Measurements from ENCODE around the gene POLR2L.

POLR2L gene

DNA sequence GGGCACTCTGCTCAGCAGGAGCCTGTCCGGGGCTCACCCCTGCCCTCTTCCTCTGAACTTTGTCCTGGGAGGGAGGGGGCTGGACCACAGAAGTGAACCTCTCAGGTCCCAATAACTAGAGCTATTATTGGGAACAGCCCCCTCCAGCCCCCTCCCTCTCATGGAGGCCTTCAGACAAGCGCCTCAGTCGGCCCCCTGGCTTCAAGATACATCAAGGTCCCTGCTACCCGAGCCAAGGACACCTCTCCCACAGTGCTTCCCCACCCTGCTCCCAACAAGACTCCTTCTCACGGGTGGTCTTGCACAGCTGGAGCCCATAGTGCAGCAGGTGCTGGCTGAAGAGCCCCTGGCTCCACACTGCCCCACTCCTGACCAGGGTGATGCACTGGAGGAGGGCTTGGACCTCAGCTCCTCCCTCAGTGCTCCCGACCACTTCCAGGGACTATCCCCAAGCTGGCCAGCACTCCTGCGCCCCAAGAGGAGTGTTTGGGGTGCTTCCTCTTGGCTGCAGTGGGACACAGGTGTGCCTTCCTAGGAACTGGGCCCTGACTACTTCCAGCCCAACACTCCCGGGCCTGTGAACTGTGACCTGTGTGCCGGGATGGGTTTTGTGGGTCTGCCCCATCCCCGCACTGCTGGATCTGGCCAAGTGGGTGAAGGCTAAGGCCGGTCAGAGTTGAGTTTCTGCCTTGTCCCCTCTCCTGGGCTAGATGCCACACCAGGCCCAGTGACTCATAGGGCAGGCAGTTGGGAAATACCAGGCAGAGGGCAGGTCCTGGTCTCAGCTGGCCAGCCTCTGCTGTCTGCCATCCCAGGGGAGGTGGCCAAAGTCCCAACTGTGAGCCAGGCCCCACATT is 21.4 kb downstream of the POLR2L start:
- TF ChIP-seq, protein P1, sequence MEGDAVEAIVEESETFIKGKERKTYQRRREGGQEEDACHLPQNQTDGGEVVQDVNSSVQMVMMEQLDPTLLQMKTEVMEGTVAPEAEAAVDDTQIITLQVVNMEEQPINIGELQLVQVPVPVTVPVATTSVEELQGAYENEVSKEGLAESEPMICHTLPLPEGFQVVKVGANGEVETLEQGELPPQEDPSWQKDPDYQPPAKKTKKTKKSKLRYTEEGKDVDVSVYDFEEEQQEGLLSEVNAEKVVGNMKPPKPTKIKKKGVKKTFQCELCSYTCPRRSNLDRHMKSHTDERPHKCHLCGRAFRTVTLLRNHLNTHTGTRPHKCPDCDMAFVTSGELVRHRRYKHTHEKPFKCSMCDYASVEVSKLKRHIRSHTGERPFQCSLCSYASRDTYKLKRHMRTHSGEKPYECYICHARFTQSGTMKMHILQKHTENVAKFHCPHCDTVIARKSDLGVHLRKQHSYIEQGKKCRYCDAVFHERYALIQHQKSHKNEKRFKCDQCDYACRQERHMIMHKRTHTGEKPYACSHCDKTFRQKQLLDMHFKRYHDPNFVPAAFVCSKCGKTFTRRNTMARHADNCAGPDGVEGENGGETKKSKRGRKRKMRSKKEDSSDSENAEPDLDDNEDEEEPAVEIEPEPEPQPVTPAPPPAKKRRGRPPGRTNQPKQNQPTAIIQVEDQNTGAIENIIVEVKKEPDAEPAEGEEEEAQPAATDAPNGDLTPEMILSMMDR (IDR thresholded peaks at IDR 0.05; ENCODE audit: insufficient read depth, low read depth, low read length, missing control alignments) = no peak
- DNase-seq (ENCODE audit: low read depth) = no peak
- peak overlapping the region; percentile 65 for H3K4me3 ChIP-seq (ENCODE audit: low read depth, low read length)

DNA sequence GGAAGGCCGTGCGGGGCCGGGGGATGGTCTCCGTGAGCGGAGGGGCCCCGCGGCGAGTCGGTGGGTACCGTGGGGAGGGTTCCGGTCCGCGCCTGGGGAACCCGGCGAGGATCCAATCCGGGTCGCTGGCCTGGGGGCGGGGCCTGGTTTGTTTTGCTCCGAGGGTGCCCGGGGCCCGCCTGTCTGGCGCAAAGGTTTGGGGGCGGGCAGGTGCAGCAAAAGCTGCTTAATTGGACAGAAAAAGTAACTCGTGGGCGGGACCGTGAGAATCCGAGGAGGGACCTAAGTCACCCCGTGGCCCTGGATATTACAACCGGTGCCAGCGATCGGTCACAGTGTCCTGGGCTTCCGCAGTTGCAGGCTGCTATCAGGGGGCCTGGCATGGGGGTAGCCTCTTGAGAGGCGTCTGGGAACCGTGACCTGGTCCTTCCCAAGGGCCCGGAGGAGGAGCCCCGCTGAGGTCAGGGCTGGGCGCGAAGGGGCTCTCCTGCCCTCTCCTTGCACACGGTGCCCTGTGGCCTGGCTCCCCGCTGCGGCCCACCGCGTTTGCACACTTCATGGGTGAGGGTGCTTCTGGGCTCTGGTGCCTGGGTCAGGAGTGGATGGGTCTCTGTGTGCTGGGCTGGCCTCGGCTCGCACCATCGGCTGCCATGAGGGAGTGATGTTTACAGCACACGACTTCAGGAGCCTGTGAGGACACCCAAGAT is 22.2 kb downstream of the POLR2L start:
- peak; percentile 96 for DNase-seq (ENCODE audit: low read depth)
- TF ChIP-seq, protein P1 (IDR thresholded peaks at IDR 0.05; ENCODE audit: insufficient read depth, low read depth, low read length, missing control alignments) = no peak
- H3K4me3 ChIP-seq (ENCODE audit: low read depth, low read length) = peak overlapping the region; percentile 65

DNA sequence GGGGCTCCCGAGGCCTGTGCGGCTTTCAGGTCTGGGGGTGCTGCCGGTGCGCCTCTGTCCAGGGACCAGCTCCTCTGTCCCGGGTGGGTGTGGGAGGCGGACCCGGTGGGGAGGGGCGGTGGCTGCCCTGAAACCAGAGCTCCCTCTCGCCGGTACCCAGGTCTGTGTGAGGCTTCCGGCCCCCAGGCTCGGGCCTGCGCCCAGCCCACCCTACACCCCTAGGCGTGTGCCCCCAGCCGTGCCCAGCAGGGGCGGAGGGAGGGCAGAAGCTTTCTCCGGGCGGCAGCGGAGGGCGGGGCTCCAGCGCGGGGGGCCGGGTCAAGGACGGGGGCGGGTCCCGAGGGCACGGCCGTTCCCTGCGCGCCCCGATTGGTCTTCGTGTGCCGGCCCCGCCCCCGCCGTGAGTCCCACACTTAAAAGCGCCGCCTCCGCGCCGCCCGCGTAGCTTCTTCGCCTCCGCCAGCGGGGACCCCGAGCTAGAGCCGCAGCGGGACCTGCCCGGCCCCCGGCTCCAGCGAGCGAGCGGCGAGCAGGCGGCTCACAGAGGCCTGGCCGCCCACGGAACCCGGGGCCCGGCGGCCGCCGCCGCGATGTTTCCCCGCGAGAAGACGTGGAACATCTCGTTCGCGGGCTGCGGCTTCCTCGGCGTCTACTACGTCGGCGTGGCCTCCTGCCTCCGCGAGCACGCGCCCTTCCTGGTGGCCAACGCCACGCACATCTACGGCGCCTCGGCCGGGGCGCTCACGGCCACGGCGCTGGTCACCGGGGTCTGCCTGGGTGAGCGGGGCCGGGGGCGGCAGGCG is 23.0 kb downstream of the POLR2L start:
- TF ChIP-seq, protein P1 (IDR thresholded peaks at IDR 0.05; ENCODE audit: insufficient read depth, low read depth, low read length, missing control alignments) = no peak
- DNase-seq (ENCODE audit: low read depth) = peak; percentile 94
- H3K4me3 ChIP-seq (ENCODE audit: low read depth, low read length) = peak overlapping the region; percentile 65

DNA sequence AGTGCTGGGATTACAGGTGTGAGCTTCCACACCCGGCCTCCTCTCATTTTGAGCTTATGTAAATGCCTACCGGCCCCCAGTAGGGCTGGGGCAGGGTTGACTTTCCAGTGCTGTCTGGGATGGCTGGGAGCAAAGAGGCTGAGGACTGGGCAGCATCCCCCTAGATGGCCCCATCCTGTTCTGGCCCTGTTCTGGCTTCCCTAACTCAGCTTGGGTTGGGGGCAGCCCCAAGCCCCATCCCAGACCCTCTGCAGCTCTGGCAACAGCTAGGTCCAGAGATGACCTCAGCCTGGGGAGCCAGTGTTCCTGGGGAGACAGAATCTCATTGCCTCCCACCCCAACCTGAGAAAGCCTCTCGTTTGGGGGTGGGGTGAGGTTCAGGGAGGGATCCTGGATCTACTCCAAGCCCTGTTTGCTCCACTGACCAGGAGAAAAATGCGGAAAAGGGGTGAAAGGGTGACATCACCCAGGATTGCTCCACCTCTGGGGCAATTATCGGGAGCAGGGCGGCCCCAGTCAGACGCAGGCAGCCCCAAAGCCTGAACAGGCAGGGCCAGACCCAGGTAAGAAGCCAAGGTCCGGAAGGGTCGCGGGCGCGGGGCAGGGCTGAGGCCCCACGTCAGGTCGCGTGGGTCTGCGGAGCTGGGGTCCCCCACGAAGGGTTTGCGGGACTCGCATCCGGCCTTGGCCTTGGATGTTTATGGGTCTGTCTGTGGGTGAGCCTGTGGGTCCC is 23.8 kb downstream of the POLR2L start, which contains the start of gene PNPLA2:
TSS of gene PNPLA2 (plus strand) at position 519 of the 733 bp plus-strand sequence. CDS start 805 bp downstream, outside the sequence.
- TF ChIP-seq, protein P1 (IDR thresholded peaks at IDR 0.05; ENCODE audit: insufficient read depth, low read depth, low read length, missing control alignments) = no peak
- H3K4me3 ChIP-seq (ENCODE audit: low read depth, low read length) = peak within 1 kb of the TSS; percentile 65
- no peak for DNase-seq (ENCODE audit: low read depth)

DNA sequence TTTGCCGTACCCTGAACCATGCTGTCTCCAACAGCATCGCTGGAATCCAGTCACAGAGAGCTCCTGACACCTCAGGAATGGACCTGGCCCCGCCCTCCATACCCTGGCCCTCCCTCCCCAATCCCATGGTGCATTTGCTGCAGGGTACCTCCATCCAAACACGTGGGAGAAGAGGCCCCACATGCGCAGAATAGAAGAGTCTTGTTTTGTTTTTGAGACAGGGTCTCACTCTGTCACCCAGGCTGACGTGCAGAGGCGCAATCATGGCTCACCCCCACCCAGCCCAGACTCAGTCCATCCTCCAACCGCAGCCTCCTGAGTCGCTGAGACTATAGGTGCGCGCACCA is 25.9 kb downstream of the POLR2L start:
- TF ChIP-seq, protein P1 (IDR thresholded peaks at IDR 0.05; ENCODE audit: insufficient read depth, low read depth, low read length, missing control alignments) = no peak
- no peak overlapping the region for H3K4me3 ChIP-seq (ENCODE audit: low read depth, low read length)
- no peak for DNase-seq (ENCODE audit: low read depth)
